ENCODE results near the gene CES5A. TPM values are rescaled to one million over a fixed set of nuclear protein-coding genes. Genes with fewer than 3 reads are reported as not detected.

CES5A gene
- total and polyA plus RNA-seq, 2 of the 8 experiments (the other 6 are each of a cell fraction or from before 2014, with no cell fraction given) = not detected

DNA sequence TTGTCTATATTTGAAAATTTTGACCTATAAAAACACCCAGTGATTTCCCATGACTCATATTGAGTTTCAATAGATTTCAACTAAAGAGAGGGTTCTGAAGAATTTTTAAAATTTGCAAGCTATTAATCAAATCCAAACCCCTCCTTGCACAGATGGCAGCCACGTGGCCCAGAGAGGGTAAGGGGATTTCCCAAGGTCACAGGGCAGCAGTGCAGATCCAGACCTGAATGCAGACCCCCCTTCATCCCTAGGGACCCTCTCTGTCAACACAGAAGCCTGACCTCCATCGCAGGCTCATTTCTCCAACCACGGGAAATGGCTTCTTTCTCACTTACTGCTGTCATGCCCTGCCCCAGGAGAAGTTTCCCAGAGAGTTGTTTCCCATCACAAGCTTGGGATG, 24.7 kb upstream of the CES5A start:
- no peak overlapping the region for H2BK120ac ChIP-seq (replicated peaks; ENCODE audit: low read depth, low read length)
- ChIA-PET POLR2A (ENCODE audit: partially characterized antibody) (no interaction called here), CTCF (ENCODE audit: partially characterized antibody) (interaction anchor here (0.8 to 1.2 kb wide), 3 partner anchors 15 to 455 kb away, joined by 3 read pairs; no protein-coding TSS in a partner anchor)
- no peak overlapping the region for H2BK20ac ChIP-seq (ENCODE audit: low read length)
- H4K20me1 ChIP-seq (replicated peaks in 1 of 2; ENCODE audit: control insufficient read depth in 1 of 2, insufficient read depth in 2 of 2, low read length in 2 of 2) = no peaks in the 10 kb centered on the region
- no peak overlapping the region for H3K23ac ChIP-seq (ENCODE audit: insufficient read length)
- H3K14ac ChIP-seq (ENCODE audit: insufficient read length) = no peak overlapping the region
- no peak overlapping the region for H2AFZ ChIP-seq (ENCODE audit: low read length)
- no peak overlapping the region for H3K56ac ChIP-seq (replicated peaks; ENCODE audit: insufficient read length, low read depth, low read length)
- no peak overlapping the region for H4K8ac ChIP-seq (ENCODE audit: extremely low read depth, insufficient read depth, low read length)
- no peak overlapping the region for H2BK5ac ChIP-seq (ENCODE audit: low read depth, low read length)
- no peak for DNase-seq (ENCODE audit: low read depth in 1 of 2, low spot score in 2 of 2)
- H3K4me2 ChIP-seq (ENCODE audit: insufficient read depth in 1 of 2, low read depth in 2 of 2, low read length in 2 of 2) = no peak overlapping the region
- H3K27ac ChIP-seq (ENCODE audit: low read depth, low read length) = no peak overlapping the region
- no peaks in the 10 kb centered on the region for H3K79me2 ChIP-seq (ENCODE audit: control insufficient read depth in 1 of 2, insufficient read depth in 2 of 2, low read length in 2 of 2)
- H3K4me1 ChIP-seq (replicated peaks in 1 of 4; ENCODE audit: control insufficient read depth in 3 of 4, insufficient read depth in 4 of 4, low read length in 3 of 4) = no peaks in the 10 kb centered on the region
- no peaks in the 10 kb centered on the region for H3K23me2 ChIP-seq (ENCODE audit: low read depth, low read length)
- 87% methylated on average over 3 of the region's 3 CpGs; no CpG with 5 or more reads in 1 of the 2 experiments for WGBS, 2 experiments (ENCODE audit: extremely low coverage in 1 of 2, insufficient coverage in 1 of 2, insufficient read length in 1 of 2, insufficient replicate concordance in 2 of 2, low coverage in 1 of 2, low lambda C conversion rate in 2 of 2, missing lambda C conversion rate in 1 of 2)
- no peak overlapping the region for H2AK5ac ChIP-seq (ENCODE audit: low read depth, low read length)
- no peak for FAIRE-seq
- no peaks in the 10 kb centered on the region for H3K27me3 ChIP-seq (replicated peaks in 1 of 4; ENCODE audit: control insufficient read depth in 3 of 4, extremely low read depth in 1 of 4, insufficient read depth in 3 of 4, low read length in 3 of 4)
- no peak overlapping the region for H2BK15ac ChIP-seq (ENCODE audit: low read length)
- no peak overlapping the region for H3K9ac ChIP-seq (replicated peaks in 1 of 4; ENCODE audit: extremely low read depth in 1 of 4, low read depth in 3 of 4, low read length in 3 of 4)
- H3K18ac ChIP-seq (ENCODE audit: extremely low read depth, low read length) = no peak overlapping the region
- H3K4me3 ChIP-seq (ENCODE audit: extremely low read depth in 1 of 4, insufficient read depth in 2 of 4, low read depth in 3 of 4, low read length in 4 of 4) = no peak overlapping the region
- no peaks in the 10 kb centered on the region for H3K36me3 ChIP-seq (ENCODE audit: control insufficient read depth in 2 of 4, insufficient read depth in 4 of 4, low read length in 3 of 4)
- H4K91ac ChIP-seq (replicated peaks; ENCODE audit: insufficient read length, low read length) = no peak overlapping the region
- H3K79me1 ChIP-seq (ENCODE audit: low read depth, low read length) = no peaks in the 10 kb centered on the region
- no peak overlapping the region for H3K4ac ChIP-seq (replicated peaks; ENCODE audit: insufficient read length, low read depth, low read length)
- H2BK12ac ChIP-seq (ENCODE audit: low read depth, low read length) = no peak overlapping the region
- H3K9me3 ChIP-seq (ENCODE audit: insufficient read depth in 2 of 2, low read depth in 1 of 2, low read length in 1 of 2) = 0 out of 4 replicates have a peak, but pooled peaks cover 6 to 7% of the 10 kb centered on the region in 2 experiments
- no peak overlapping the region for H4K5ac ChIP-seq (ENCODE audit: insufficient read length, low read depth, low read length)
- TF ChIP-seq GABPA (IDR thresholded peaks at IDR 0.05; ENCODE audit: borderline replicate concordance, insufficient read depth, low read length) = no peak
- no peak for TF ChIP-seq CBX8 (IDR thresholded peaks at IDR 0.05; ENCODE audit: borderline replicate concordance, low read depth, low read length)
- no peak for TF ChIP-seq KDM1A (IDR thresholded peaks at IDR 0.05; ENCODE audit: borderline replicate concordance, low read length)
- TF ChIP-seq CHD1 (IDR thresholded peaks at IDR 0.05; ENCODE audit: low read depth, low read length) = no peak
- TF ChIP-seq NRF1 (IDR thresholded peaks at IDR 0.05; ENCODE audit: low read depth, low read length) = no peak
- no peak for TF ChIP-seq MAFK (IDR thresholded peaks at IDR 0.05; ENCODE audit: low read depth, low read length)
- no peak for TF ChIP-seq GTF2F1 (IDR thresholded peaks at IDR 0.05; ENCODE audit: borderline replicate concordance, low read depth, low read length)
- TF ChIP-seq NANOG (IDR thresholded peaks at IDR 0.05; ENCODE audit: insufficient read depth, low read depth, low read length, poor library complexity, severe bottlenecking) = no peak
- TF ChIP-seq KDM4A (IDR thresholded peaks at IDR 0.05; ENCODE audit: low read depth, low read length, severe bottlenecking) = no peak
- TF ChIP-seq TEAD4 (IDR thresholded peaks at IDR 0.05; ENCODE audit: low read depth, low read length) = no peak
- TF ChIP-seq, protein P1, sequence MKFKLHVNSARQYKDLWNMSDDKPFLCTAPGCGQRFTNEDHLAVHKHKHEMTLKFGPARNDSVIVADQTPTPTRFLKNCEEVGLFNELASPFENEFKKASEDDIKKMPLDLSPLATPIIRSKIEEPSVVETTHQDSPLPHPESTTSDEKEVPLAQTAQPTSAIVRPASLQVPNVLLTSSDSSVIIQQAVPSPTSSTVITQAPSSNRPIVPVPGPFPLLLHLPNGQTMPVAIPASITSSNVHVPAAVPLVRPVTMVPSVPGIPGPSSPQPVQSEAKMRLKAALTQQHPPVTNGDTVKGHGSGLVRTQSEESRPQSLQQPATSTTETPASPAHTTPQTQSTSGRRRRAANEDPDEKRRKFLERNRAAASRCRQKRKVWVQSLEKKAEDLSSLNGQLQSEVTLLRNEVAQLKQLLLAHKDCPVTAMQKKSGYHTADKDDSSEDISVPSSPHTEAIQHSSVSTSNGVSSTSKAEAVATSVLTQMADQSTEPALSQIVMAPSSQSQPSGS (IDR thresholded peaks at IDR 0.05; ENCODE audit: low read length) = no peak
- TF ChIP-seq CEBPB (IDR thresholded peaks at IDR 0.05; ENCODE audit: low read depth, low read length) = no peak
- TF ChIP-seq BCL11A (IDR thresholded peaks at IDR 0.05; ENCODE audit: low read depth in 2 of 2, low read length in 2 of 2) = no peak

All from H1 (cell line).